Neural cell (in vitro differentiated cells): ENCODE results near the gene CLIC6.

Source experiments
- EP300 ChIP-seq: fragments of 450-650 bp; conservative IDR thresholded peaks from 2 replicates; pipeline ENCODE4 v1.6.1; 2014; ENCODE audit warnings: antibody characterized with exemption, mild to moderate bottlenecking, moderate library complexity; ENCODE audit not compliant: poor library complexity, severe bottlenecking
- EZH2 ChIP-seq: fragments of 200-600, 300-800 bp; shearing (Covaris generic), sonication (generic); IDR thresholded peaks from 2 replicates; pipeline ENCODE4 v1.6.1; 2014; ENCODE audit warnings: antibody characterized with exemption, low read length, borderline replicate concordance, mild to moderate bottlenecking; ENCODE audit not compliant: insufficient read depth, poor library complexity, severe bottlenecking
- MXI1 ChIP-seq: fragments of 450-650 bp; conservative IDR thresholded peaks from 2 replicates; pipeline ENCODE4 v1.6.1; 2014; ENCODE audit warnings: antibody characterized with exemption, mild to moderate bottlenecking; ENCODE audit not compliant: poor library complexity, severe bottlenecking
- POLR2AphosphoS5 ChIP-seq: IDR thresholded peaks from 2 replicates; pipeline ENCODE4 v1.6.1; 2012
- RAD21 ChIP-seq: fragments of 450-650 bp; conservative IDR thresholded peaks from 2 replicates; pipeline ENCODE4 v1.6.1; 2014; ENCODE audit warnings: antibody characterized with exemption, mild to moderate bottlenecking, moderate library complexity
- SMC3 ChIP-seq: fragments of 450-650 bp; conservative IDR thresholded peaks from 2 replicates; pipeline ENCODE4 v1.6.1; 2014; ENCODE audit warnings: antibody characterized with exemption, mild to moderate bottlenecking, moderate library complexity; ENCODE audit not compliant: poor library complexity
- TF ChIP-seq, protein P1 (sequence below): fragments of 450-650 bp; IDR thresholded peaks from 2 replicates; pipeline ENCODE4 v1.5.1; 2014; ENCODE audit warnings: antibody characterized with exemption, mild to moderate bottlenecking, moderate library complexity; ENCODE audit not compliant: poor library complexity, severe bottlenecking

DNA sequence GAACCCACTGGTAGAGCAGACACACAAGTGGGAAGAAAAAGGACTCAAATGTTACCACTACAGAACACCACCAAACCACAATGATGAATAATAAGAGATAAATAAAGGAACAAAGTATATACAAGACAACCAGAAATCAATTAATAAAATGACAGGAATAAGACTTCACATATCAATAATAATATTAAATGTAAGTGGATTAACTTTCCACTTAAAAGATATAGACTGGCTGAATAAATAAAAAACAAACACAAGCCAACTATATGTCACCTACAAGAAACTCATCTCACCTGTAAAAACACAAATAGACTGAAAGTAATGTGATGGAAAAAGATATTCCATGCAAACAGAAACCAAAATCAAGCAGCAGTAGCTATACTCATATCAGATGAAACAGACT is 6.9 kb upstream of the CLIC6 start:
- TF ChIP-seq, protein P1, sequence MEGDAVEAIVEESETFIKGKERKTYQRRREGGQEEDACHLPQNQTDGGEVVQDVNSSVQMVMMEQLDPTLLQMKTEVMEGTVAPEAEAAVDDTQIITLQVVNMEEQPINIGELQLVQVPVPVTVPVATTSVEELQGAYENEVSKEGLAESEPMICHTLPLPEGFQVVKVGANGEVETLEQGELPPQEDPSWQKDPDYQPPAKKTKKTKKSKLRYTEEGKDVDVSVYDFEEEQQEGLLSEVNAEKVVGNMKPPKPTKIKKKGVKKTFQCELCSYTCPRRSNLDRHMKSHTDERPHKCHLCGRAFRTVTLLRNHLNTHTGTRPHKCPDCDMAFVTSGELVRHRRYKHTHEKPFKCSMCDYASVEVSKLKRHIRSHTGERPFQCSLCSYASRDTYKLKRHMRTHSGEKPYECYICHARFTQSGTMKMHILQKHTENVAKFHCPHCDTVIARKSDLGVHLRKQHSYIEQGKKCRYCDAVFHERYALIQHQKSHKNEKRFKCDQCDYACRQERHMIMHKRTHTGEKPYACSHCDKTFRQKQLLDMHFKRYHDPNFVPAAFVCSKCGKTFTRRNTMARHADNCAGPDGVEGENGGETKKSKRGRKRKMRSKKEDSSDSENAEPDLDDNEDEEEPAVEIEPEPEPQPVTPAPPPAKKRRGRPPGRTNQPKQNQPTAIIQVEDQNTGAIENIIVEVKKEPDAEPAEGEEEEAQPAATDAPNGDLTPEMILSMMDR, result no peak
- TF ChIP-seq EZH2 (no peak), EP300 (no peak), RAD21 (no peak), SMC3 (no peak), POLR2AphosphoS5 (no peak), MXI1 (no peak)
